Upper lobe of left lung (tissue), 4 donors: ENCODE data around the gene ABCC12.

Experiments
- CTCF ChIP-seq, 6 experiments: fragments of 450-650 bp in 4 of 6; fragments of 200-600 bp in 2 of 6; sonication (generic) in 2 of 6; IDR thresholded peaks; one replicate each; pipeline ENCODE4 v1.5.1; 2016 to 2019; ENCODE audit warnings: antibody characterized with exemption in 6 of 6
- POLR2A ChIP-seq, 4 donors: fragments of 450-650 bp; IDR thresholded peaks; one replicate each; pipeline ENCODE4 v1.5.1; 2016 to 2017; ENCODE audit warnings: antibody characterized with exemption in 4 of 4, mild to moderate bottlenecking in 2 of 4

GRCh38 chr16:48153774-48154173 is 2.0 kb downstream of the ABCC12 start:
- TF ChIP-seq POLR2A (IDR thresholded peaks at IDR 0.05) (no peak), CTCF (IDR thresholded peaks at IDR 0.05) (no peak)
